ENCODE results near the gene BCAR1. TPM values are rescaled to one million over a fixed set of nuclear protein-coding genes. Genes with fewer than 3 reads are reported as not detected.
"Not testable (repeated sequence)": the region's sequence is repeated elsewhere in the genome, so short reads cannot be mapped to it uniquely, and the experiment has no call there.

Gene BCAR1
- total RNA-seq, 1 donor from 2014 or later, result 0.59 TPM

- Mint-ChIP-seq H3K36me3 (ENCODE audit: low read depth) (no peaks in the 10 kb centered on the region), H3K27me3 (ENCODE audit: low read depth) (no peaks in the 10 kb centered on the region), H3K4me3 (ENCODE audit: low read depth) (no peak overlapping the region), H3K4me1 (ENCODE audit: low read depth) (no peaks in the 10 kb centered on the region), H3K27ac (no peak overlapping the region), H3K9me3 (no peaks in the 10 kb centered on the region)
- DNase-seq (ENCODE audit: low spot score), result no peak
- intact Hi-C loops (cut with micrococcal nuclease), result no loop called here
Measured at GRCh38 chr16:75227361-75228142, 23.9 kb downstream of the BCAR1 start.

- no peak overlapping the region for H3K27ac Mint-ChIP-seq
- no peaks in the 10 kb centered on the region for H3K4me1 Mint-ChIP-seq (ENCODE audit: low read depth)
- intact Hi-C loops (cut with micrococcal nuclease), result no loop called here
- H3K9me3 Mint-ChIP-seq, result no peaks in the 10 kb centered on the region
- H3K27me3 Mint-ChIP-seq (ENCODE audit: low read depth), result no peaks in the 10 kb centered on the region
- no peak for DNase-seq (ENCODE audit: low spot score)
- no peaks in the 10 kb centered on the region for H3K36me3 Mint-ChIP-seq (ENCODE audit: low read depth)
- H3K4me3 Mint-ChIP-seq (ENCODE audit: low read depth), result no peak overlapping the region
Measured at GRCh38 chr16:75226550-75227360, 24.7 kb downstream of the BCAR1 start.

GRCh38 chr16:75225678-75226515 is 25.5 kb downstream of the BCAR1 start:
- H3K4me3 Mint-ChIP-seq (ENCODE audit: low read depth), result no peak overlapping the region
- H3K9me3 Mint-ChIP-seq, result no peaks in the 10 kb centered on the region
- intact Hi-C loops (cut with micrococcal nuclease), result loop anchor here (2.0 kb wide), 1 partner anchor 19 kb away; the partner anchor contains the start of gene CTRB2

GRCh38 chr16:75225092-75225491 is 26.3 kb downstream of the BCAR1 start:
- no peak for DNase-seq (ENCODE audit: low spot score)
- Mint-ChIP-seq H3K36me3 (ENCODE audit: low read depth) (no peaks in the 10 kb centered on the region), H3K27me3 (ENCODE audit: low read depth) (no peaks in the 10 kb centered on the region), H3K9me3 (no peaks in the 10 kb centered on the region), H3K27ac (no peak overlapping the region), H3K4me3 (ENCODE audit: low read depth) (no peak overlapping the region), H3K4me1 (ENCODE audit: low read depth) (no peaks in the 10 kb centered on the region)
- intact Hi-C loops (cut with micrococcal nuclease), result loop anchor here (2.0 kb wide), 1 partner anchor 18 kb away; the partner anchor contains the start of gene CTRB2

More at GRCh38 chr16:75225678-75226515, 25.5 kb downstream of the BCAR1 start:
- Mint-ChIP-seq H3K27ac (no peak overlapping the region), H3K4me1 (ENCODE audit: low read depth) (no peaks in the 10 kb centered on the region), H3K36me3 (ENCODE audit: low read depth) (no peaks in the 10 kb centered on the region), H3K27me3 (ENCODE audit: low read depth) (no peaks in the 10 kb centered on the region)
- no peak for DNase-seq (ENCODE audit: low spot score)

GRCh38 chr16:75224306-75225082 is 26.9 kb downstream of the BCAR1 start:
- intact Hi-C loops (cut with micrococcal nuclease), result loop anchor here (2.0 kb wide), 1 partner anchor 18 kb away; the partner anchor contains the start of gene CTRB2
- peaks cover 1% of the 10 kb centered on the region for H3K4me1 Mint-ChIP-seq (ENCODE audit: low read depth)
- no peak overlapping the region for H3K27ac Mint-ChIP-seq

GRCh38 chr16:75223129-75223528 is 28.3 kb downstream of the BCAR1 start:
- H3K27me3 Mint-ChIP-seq (ENCODE audit: low read depth); H3K4me1 Mint-ChIP-seq (ENCODE audit: low read depth); H3K4me3 Mint-ChIP-seq (ENCODE audit: low read depth); H3K36me3 Mint-ChIP-seq (ENCODE audit: low read depth); H3K9me3 Mint-ChIP-seq; DNase-seq (ENCODE audit: low spot score); H3K27ac Mint-ChIP-seq; intact Hi-C loops (cut with micrococcal nuclease): not testable (repeated sequence)

More at GRCh38 chr16:75224306-75225082, 26.9 kb downstream of the BCAR1 start:
- Mint-ChIP-seq H3K36me3 (ENCODE audit: low read depth) (no peaks in the 10 kb centered on the region), H3K9me3 (no peaks in the 10 kb centered on the region), H3K4me3 (ENCODE audit: low read depth) (no peak overlapping the region), H3K27me3 (ENCODE audit: low read depth) (no peaks in the 10 kb centered on the region)
- DNase-seq (ENCODE audit: low spot score), result no peak

- intact Hi-C loops (cut with micrococcal nuclease), result no loop called here
- Mint-ChIP-seq H3K27me3 (ENCODE audit: low read depth) (no peaks in the 10 kb centered on the region), H3K36me3 (ENCODE audit: low read depth) (no peaks in the 10 kb centered on the region), H3K9me3 (no peaks in the 10 kb centered on the region), H3K4me1 (ENCODE audit: low read depth) (peaks cover 1% of the 10 kb centered on the region), H3K4me3 (ENCODE audit: low read depth) (no peak overlapping the region), H3K27ac (no peak overlapping the region)
- no peak for DNase-seq (ENCODE audit: low spot score)
Measured at GRCh38 chr16:75222271-75222783, 29.1 kb downstream of the BCAR1 start.

GRCh38 chr16:75219838-75220237 is 31.6 kb downstream of the BCAR1 start:
- Mint-ChIP-seq H3K9me3 (no peaks in the 10 kb centered on the region), H3K36me3 (ENCODE audit: low read depth) (no peaks in the 10 kb centered on the region), H3K27me3 (ENCODE audit: low read depth) (no peaks in the 10 kb centered on the region), H3K4me1 (ENCODE audit: low read depth) (peaks cover 1% of the 10 kb centered on the region), H3K4me3 (ENCODE audit: low read depth) (peak overlapping the region; percentile 53), H3K27ac (peak overlapping the region; percentile 4)
- intact Hi-C loops (cut with micrococcal nuclease), result no loop called here
- DNase-seq (ENCODE audit: low spot score), result no peak

DNA sequence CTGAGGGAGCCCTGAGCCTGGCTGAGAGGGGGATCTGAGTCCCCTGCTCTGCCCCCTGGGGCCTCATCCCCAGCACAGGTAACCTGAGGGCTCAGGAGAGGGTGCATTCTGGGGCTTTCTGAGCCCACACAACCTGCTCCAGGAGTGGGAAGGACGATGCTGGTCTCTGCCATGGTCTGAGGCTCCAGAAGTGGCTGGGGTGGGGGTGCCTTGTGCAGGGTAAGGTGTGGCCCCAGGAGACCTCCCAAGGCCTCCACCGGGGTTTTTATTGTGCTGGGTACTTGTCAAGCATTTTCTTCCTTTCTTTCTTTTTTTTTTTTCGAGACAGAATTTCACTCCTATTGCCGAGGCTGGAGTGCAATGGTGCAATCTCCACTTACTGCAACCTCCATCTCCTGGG is 32.3 kb downstream of the BCAR1 start:
- H3K36me3 Mint-ChIP-seq (ENCODE audit: low read depth), result no peaks in the 10 kb centered on the region
- no peaks in the 10 kb centered on the region for H3K9me3 Mint-ChIP-seq
- peaks cover 1% of the 10 kb centered on the region for H3K4me1 Mint-ChIP-seq (ENCODE audit: low read depth)
- H3K4me3 Mint-ChIP-seq (ENCODE audit: low read depth), result no peak overlapping the region
- no peak for DNase-seq (ENCODE audit: low spot score)
- H3K27me3 Mint-ChIP-seq (ENCODE audit: low read depth), result no peaks in the 10 kb centered on the region
- no peak overlapping the region for H3K27ac Mint-ChIP-seq
- intact Hi-C loops (cut with micrococcal nuclease), result no loop called here

DNA sequence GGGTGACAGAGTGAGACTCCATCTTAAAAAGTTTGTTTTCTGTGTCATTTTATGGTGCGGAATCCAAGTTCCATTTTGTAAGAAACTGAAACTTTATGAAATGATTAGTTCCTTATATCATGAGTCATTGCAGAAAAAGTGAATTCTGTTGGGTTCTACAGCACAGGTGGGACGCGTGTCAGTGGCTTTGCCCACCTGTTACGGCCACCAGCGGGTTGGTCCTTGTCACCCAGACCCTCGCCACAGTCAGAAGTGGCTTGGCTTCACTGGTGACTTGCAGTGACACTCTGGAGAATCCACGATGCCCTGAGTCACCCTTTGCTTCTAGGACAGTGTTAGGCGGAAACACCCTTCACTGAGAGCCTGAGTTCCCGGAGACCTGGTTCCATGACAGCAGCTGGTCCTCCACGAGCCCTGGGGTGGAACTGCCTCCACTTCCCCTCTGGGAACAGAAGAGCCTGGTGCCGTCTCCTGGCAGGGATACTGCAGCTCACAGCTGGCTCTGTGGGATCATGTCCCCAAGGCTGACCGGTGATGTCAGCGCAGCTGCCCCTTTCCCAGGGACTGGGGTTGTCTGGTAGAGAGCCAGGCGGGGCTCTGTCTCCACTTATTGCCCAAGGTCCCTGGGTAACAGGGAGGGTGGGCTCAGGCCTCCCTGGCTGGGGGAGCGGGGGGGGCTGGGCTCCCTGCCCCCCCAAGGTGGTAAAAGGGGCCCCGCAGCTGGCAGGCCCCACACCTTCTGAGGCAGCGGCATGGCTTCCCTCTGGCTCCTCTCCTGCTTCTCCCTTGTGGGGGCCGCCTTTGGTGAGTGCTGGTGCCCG is 33.0 kb downstream of the BCAR1 start, which contains the start of gene CTRB1:
TSS of gene CTRB1 (plus strand) at position 733 of the 821 bp plus-strand sequence. CDS start at position 753, 20 bp downstream.
- no peaks in the 10 kb centered on the region for H3K27me3 Mint-ChIP-seq (ENCODE audit: low read depth)
- H3K4me1 Mint-ChIP-seq (ENCODE audit: low read depth), result peaks cover 1% of the 10 kb centered on the region
- peak within 1 kb of the TSS; percentile 53 for H3K4me3 Mint-ChIP-seq (ENCODE audit: low read depth)
- no peak for DNase-seq (ENCODE audit: low spot score)
- no peaks in the 10 kb centered on the region for H3K9me3 Mint-ChIP-seq
- intact Hi-C loops (cut with micrococcal nuclease), result no loop called here
- H3K27ac Mint-ChIP-seq, result peak within 1 kb of the TSS; percentile 4
- H3K36me3 Mint-ChIP-seq (ENCODE audit: low read depth), result no peaks in the 10 kb centered on the region

DNA sequence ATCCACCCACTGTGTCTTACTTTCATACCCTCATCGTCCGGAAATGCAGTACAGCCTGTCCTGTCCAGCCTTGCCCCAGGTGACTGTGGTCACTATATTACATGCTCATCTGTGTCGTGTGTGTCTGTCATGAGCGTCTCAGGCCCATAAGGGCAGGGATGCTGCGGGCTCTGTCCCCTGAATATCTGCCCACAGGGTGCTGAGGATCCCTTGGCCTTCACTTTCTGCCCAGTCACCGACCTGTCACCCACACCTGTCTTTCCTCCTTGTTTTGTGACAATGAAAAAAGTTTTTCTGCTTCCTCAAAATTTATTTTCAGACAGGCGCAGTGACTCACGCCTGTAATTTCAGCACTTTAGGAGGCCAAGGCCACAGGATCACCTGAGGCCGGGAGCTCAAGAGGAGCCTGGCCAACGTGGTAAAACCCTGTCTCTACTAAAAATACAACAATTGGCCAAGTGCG is 34.0 kb downstream of the BCAR1 start:
- Mint-ChIP-seq H3K36me3 (ENCODE audit: low read depth) (no peaks in the 10 kb centered on the region), H3K4me1 (ENCODE audit: low read depth) (peaks cover 1% of the 10 kb centered on the region), H3K9me3 (no peaks in the 10 kb centered on the region), H3K4me3 (ENCODE audit: low read depth) (no peak overlapping the region), H3K27ac (no peak overlapping the region), H3K27me3 (ENCODE audit: low read depth) (no peaks in the 10 kb centered on the region)
- no peak for DNase-seq (ENCODE audit: low spot score)
- intact Hi-C loops (cut with micrococcal nuclease), result no loop called here
